HL-60 (cell line): ENCODE results near the gene COQ10A.
A peak's percentile ranks its signal among the peaks of the same experiment; 100 is the strongest.

Experiments
- DNase-seq, 2 experiments: peaks; one replicate each; pipeline ENCODE4 v3.0.0-alpha.2; 2010 to 2020; ENCODE audit warnings: low read depth in 1 of 2, low spot score in 1 of 2
- H3K27ac ChIP-seq: fragments of 250-450 bp; sonication (Bioruptor Pico); replicated peaks from 2 replicates; pipeline ENCODE4 v1.5.1; 2020; ENCODE audit warnings: mild to moderate bottlenecking, moderate library complexity
- H3K27me3 ChIP-seq: fragments of 250-450 bp; sonication (Bioruptor Pico); 2 replicates; pipeline ENCODE4 v1.5.1; 2021; ENCODE audit warnings: mild to moderate bottlenecking, moderate library complexity; ENCODE audit not compliant: insufficient read depth, poor library complexity, severe bottlenecking
- H3K4me3 ChIP-seq: replicated peaks from 2 replicates; pipeline ENCODE4 v1.5.1; 2011; ENCODE audit warnings: mild to moderate bottlenecking, control low read depth, low read length; ENCODE audit not compliant: insufficient read depth
- GABPA ChIP-seq: IDR thresholded peaks from 2 replicates; pipeline ENCODE4 v1.6.1; 2012; ENCODE audit warnings: low read depth
- POLR2AphosphoS5 ChIP-seq: IDR thresholded peaks from 2 replicates; pipeline ENCODE4 v1.6.1; 2012; ENCODE audit warnings: low read depth
- SPI1 ChIP-seq: IDR thresholded peaks from 2 replicates; pipeline ENCODE4 v1.6.1; 2012; ENCODE audit warnings: low read depth, mild to moderate bottlenecking, borderline replicate concordance
- TF ChIP-seq, protein P1 (sequence below): IDR thresholded peaks from one replicate; pipeline ENCODE4 v1.5.1; 2011; ENCODE audit warnings: low read length, control low read depth, inconsistent platforms; ENCODE audit not compliant: insufficient read depth
- TF ChIP-seq, protein P2 (sequence below): IDR thresholded peaks from 2 replicates; pipeline ENCODE4 v1.6.1; 2012; ENCODE audit warnings: low read depth; ENCODE audit not compliant: insufficient replicate concordance

The COQ10A gene

DNA sequence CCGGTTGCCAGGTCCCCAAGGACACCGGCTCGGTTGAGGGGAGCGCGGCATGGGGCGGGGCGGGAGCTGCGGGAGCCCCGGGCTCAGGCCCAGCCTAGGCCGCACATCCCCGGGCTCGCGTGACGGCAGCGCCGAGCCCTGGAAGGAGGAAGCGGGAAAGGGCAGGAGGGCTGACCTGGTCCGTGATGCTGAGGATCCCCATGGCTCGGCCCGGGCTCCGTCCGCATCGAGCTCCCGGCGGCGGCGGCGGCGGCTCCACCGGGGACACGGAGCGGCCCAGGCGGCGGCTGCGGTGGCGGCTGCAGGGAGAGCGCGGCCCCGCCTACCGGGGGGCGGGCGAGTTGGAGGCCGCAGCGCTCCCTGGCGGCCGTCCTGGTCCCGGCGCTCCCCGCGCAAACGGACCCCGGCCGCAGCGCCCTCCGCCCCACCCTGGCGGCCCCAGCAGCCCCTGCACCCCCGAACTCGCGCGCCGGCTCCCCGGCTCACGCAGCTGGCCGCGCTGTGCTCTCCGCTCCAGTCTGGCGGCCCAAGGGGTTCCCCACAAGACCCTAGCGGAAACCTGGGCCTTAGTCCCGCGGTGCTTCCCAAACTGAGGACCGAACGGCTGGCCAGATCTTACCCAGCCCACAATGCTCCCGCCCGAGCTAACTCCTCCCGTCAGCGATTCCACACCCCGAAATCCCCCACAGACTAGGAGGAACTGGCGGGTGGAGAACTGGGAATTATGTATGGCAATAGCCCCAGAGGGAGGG, 8.5 kb upstream of the COQ10A start, which contains the start of gene ANKRD52:
TSS of gene ANKRD52 (minus strand) at position 317 of the 752 bp plus-strand sequence. CDS start at position 202, 115 bp downstream.
- H3K27me3 ChIP-seq: no peaks in the 10 kb centered on the region
- H3K4me3 ChIP-seq: peak within 1 kb of the TSS; percentile 83
- peak within 1 kb of the TSS; percentile 68 for H3K27ac ChIP-seq
- TF ChIP-seq POLR2AphosphoS5: peak; percentile 35; the same call in 1 of the 2 replicates
- TF ChIP-seq, protein P1, sequence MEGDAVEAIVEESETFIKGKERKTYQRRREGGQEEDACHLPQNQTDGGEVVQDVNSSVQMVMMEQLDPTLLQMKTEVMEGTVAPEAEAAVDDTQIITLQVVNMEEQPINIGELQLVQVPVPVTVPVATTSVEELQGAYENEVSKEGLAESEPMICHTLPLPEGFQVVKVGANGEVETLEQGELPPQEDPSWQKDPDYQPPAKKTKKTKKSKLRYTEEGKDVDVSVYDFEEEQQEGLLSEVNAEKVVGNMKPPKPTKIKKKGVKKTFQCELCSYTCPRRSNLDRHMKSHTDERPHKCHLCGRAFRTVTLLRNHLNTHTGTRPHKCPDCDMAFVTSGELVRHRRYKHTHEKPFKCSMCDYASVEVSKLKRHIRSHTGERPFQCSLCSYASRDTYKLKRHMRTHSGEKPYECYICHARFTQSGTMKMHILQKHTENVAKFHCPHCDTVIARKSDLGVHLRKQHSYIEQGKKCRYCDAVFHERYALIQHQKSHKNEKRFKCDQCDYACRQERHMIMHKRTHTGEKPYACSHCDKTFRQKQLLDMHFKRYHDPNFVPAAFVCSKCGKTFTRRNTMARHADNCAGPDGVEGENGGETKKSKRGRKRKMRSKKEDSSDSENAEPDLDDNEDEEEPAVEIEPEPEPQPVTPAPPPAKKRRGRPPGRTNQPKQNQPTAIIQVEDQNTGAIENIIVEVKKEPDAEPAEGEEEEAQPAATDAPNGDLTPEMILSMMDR: peak; percentile 16
- TF ChIP-seq, protein P2, sequence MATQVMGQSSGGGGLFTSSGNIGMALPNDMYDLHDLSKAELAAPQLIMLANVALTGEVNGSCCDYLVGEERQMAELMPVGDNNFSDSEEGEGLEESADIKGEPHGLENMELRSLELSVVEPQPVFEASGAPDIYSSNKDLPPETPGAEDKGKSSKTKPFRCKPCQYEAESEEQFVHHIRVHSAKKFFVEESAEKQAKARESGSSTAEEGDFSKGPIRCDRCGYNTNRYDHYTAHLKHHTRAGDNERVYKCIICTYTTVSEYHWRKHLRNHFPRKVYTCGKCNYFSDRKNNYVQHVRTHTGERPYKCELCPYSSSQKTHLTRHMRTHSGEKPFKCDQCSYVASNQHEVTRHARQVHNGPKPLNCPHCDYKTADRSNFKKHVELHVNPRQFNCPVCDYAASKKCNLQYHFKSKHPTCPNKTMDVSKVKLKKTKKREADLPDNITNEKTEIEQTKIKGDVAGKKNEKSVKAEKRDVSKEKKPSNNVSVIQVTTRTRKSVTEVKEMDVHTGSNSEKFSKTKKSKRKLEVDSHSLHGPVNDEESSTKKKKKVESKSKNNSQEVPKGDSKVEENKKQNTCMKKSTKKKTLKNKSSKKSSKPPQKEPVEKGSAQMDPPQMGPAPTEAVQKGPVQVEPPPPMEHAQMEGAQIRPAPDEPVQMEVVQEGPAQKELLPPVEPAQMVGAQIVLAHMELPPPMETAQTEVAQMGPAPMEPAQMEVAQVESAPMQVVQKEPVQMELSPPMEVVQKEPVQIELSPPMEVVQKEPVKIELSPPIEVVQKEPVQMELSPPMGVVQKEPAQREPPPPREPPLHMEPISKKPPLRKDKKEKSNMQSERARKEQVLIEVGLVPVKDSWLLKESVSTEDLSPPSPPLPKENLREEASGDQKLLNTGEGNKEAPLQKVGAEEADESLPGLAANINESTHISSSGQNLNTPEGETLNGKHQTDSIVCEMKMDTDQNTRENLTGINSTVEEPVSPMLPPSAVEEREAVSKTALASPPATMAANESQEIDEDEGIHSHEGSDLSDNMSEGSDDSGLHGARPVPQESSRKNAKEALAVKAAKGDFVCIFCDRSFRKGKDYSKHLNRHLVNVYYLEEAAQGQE: no peak
- TF ChIP-seq GABPA: no peak
- TF ChIP-seq SPI1: no peak
- peak; percentile 59 to 60 for DNase-seq

DNA sequence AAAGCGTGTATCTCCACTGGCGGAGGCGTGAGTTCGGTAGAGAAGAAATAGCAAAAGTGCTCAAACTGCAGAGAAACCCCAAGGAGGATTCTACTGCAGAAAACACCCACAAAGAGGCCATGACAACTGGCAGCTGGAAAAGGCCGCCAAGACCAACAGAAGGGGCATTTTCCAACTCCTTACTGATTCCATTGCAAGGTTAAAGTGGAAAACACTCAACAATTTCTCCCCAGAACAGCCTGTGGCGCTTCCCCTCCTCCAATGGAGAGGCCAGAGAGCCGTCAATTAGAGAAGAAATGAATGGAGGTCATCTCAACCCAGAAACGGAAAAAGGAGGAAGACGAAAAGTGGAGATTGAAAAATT, 7.9 kb upstream of the COQ10A start:
- no peaks in the 10 kb centered on the region for H3K27me3 ChIP-seq
- peak overlapping the region; percentile 53 for H3K4me3 ChIP-seq
- H3K27ac ChIP-seq: peak overlapping the region; percentile 68
- TF ChIP-seq, protein P2: no peak
- TF ChIP-seq, protein P1: no peak
- no peak for TF ChIP-seq POLR2AphosphoS5
- no peak for TF ChIP-seq SPI1
- no peak for TF ChIP-seq GABPA
- no peak for DNase-seq

DNA sequence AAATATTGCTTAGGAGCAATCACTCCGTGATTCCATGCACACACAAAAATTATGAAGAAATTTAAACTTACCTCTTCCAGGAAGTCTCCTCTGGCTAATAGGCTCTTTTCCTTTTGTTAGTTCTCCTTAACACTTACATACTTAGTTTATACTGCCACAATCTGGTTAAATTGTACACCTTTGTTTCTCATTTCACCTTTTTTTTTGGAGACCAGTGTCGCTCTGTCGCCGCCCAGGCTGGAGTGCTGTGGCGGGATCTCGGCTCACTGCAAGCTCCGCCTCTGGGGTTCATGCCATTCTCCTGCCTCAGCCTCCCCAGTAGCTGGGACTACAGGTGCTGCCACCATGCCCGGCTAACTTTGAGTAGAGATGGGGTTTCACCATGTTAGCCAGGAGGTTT, 6.4 kb upstream of the COQ10A start:
- TF ChIP-seq SPI1: no peak
- no peak for TF ChIP-seq GABPA
- no peak for TF ChIP-seq POLR2AphosphoS5
- TF ChIP-seq, protein P1: no peak
- TF ChIP-seq, protein P2: no peak
- Histone ChIP-seq H3K27me3 (no peaks in the 10 kb centered on the region), H3K4me3 (no peak overlapping the region), H3K27ac (no peak overlapping the region)
- no peak for DNase-seq
